Measurements from ENCODE around the gene GABRB3.
"Not testable (repeated sequence)": the region's sequence is repeated elsewhere in the genome, so short reads cannot be mapped to it uniquely, and the experiment has no call there.

Gene GABRB3

GRCh38 chr15:26736502-26737248 is 36.2 kb downstream of the GABRB3 start:
- DNase-seq (ENCODE audit: low read depth, low spot score), result no peak

DNA sequence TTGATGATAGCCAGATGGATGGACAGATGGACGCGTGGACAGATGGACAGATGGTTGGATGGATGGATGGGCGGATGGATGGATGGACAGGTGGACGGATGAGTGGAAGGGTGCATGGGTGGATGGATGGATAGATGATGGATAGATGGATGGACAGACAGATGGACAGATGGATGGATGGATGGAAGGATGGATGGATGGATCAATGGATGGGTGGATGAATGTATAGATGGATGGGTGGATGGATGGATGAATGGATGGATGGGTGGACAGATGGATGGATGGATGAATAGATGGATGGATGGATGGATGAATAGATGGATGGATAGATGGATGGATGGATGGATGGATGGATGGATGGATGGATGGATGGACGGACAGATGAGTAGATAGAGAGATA is 40.9 kb downstream of the GABRB3 start:
- no peak for DNase-seq (ENCODE audit: low read depth, low spot score)

- no peak for DNase-seq (ENCODE audit: low read depth, low spot score)
These were observed 43.3 kb downstream of the GABRB3 start for GRCh38 chr15:26729581-26729980.

DNA sequence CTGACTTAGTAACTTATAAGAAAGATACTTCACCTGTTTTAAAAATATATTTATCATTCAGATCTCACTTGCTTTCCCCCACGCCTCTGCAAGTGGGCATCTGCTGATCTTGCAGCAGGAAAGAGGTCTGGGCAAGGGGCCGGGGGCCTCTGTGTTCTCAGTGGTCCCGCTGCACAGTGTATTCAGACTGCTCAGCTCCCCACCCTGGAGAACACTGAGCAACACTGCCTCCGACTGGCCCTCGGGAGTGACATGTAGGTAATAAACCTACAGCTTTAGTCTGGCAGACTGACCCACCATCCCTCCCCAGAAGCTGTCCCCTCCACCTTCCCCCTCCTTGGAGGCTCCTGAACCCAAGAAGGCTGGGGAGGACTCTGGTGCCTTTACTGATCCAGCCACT is 43.8 kb downstream of the GABRB3 start:
- DNase-seq (ENCODE audit: low read depth, low spot score), result no peak

- no peak for DNase-seq (ENCODE audit: low read depth, low spot score)
These were observed 48.3 kb downstream of the GABRB3 start for GRCh38 chr15:26724381-26725150.

- no peak for DNase-seq (ENCODE audit: low read depth, low spot score)
These were observed 50.2 kb downstream of the GABRB3 start for GRCh38 chr15:26722621-26723160.

- no peak for DNase-seq (ENCODE audit: low read depth, low spot score)
These were observed 51.5 kb downstream of the GABRB3 start for GRCh38 chr15:26721232-26721967.

DNA sequence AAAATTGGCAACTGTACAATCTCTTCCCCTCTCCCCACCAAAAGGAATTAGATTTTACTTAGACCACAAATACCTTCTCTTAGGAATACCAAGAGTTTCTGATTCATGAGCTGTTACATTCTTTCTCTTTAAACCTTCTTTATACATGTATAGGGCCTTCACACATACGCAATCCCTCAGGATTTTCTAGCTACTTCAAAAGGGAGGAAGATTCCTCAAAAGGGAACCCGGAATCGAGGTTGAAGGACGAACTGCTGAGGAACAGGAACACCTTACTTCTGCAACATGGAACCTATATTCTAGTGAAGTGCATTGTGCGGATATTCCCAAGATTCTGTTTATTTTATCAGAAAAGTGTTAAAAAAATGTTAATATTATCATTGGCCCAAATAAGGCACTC is 52.3 kb downstream of the GABRB3 start:
- DNase-seq (ENCODE audit: low read depth, low spot score), result no peak

GRCh38 chr15:26719866-26720265 is 53.0 kb downstream of the GABRB3 start:
- DNase-seq (ENCODE audit: low read depth, low spot score), result not testable (repeated sequence)

DNA sequence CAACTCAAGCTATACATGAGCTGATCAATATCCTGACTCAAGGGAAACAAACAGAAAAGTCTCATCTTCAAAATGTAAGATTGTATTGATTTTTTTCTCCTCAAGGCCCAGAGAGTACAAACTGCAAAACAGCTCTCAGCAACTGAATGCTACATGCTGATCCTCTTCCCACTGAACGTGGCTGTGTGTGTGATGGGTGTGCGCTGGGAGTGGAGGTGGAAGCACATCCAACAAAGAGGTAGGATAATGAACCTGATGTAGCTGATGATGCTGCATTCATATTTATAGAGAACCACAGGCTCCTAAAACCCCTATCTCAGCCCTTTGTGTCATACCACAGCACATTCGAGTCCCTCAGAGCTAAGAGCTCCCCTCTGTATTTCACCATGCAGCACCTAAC is 56.8 kb downstream of the GABRB3 start:
- no peak for DNase-seq (ENCODE audit: low read depth, low spot score)

DNA sequence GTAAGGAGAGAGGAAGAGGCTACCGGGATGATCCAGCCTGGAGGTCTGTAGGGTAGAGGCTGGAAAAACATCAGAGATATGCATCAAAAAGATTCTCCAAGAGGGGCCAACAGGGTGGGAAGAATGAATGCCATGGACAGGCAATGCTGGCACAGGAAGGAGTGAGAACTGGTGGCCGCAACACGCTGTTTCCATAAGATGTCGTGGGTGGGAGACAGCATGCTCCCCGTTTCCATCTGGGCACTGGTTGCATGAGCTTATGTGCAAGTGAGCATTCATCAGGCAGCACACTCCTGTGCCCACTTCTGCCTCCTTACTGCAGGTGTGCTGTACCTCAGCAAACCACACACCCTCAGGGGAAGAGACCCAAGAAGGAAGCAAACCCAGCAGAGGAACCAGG is 59.4 kb downstream of the GABRB3 start:
- DNase-seq (ENCODE audit: low read depth, low spot score), result no peak

GRCh38 chr15:26712335-26712734 is 60.5 kb downstream of the GABRB3 start:
- DNase-seq (ENCODE audit: low read depth, low spot score), result no peak

DNA sequence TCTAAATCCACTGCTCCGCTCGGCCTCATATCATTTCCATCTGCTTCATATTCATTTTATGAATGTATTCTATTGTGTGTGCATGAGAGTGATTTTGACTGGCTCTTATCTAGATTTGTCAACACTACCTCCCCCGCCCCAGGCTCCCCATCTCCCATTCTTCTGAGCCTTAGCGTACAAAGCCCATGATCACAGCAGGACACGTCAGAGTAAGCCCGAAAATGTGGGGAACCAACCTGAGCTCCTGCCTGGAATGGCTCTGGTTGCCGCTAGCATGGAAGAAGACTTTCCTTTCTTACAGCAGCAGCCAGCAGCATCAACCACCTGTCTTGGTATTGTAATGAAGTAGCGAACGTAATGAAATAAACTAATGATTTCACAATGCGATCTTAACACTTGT is 61.4 kb downstream of the GABRB3 start:
- no peak for DNase-seq (ENCODE audit: low read depth, low spot score)

- DNase-seq (ENCODE audit: low read depth, low spot score), result no peak
These were observed 70.5 kb downstream of the GABRB3 start for GRCh38 chr15:26702381-26702780.

GRCh38 chr15:26698555-26698954 is 74.3 kb downstream of the GABRB3 start:
- no peak for DNase-seq (ENCODE audit: low read depth, low spot score)

DNA sequence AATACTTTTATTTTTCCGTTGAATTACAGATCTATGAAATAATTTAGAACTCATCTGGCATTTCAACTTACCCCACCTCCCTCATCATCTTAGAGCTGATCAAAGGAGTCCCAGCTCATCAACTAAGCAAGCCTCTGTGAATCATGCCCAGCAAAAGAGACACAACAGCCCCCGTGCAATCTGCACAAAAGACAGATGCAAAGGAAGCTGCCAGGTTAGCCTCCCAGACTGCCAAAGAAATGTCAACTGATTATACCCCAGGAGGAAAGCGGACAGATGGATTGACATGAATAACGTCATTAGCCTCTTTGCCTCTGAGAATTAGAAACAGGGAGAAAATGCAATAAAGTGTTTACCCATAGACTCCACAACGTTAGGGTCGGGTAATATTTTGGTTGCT is 75.0 kb downstream of the GABRB3 start:
- no peak for DNase-seq (ENCODE audit: low read depth, low spot score)

GRCh38 chr15:26691249-26691648 is 81.6 kb downstream of the GABRB3 start:
- DNase-seq (ENCODE audit: low read depth, low spot score), result no peak

DNA sequence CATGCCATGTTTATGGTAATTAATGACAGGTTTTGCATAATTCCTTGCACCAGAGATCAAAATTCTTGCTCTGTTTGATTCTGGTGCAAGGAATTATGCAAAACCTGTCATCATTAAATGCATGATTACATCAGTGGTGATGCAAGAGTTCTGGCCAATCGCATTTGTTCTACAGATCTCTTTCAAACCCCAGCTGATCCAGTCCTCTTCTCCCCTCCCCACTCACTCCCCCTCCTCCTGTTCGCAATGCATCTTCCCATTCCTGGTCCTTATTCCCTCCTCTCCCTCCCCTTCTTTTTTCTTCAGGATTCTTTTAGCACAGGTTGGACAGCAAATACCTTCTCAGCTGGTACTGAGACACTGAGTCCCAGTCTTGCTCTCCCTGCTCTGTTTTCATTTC is 82.1 kb downstream of the GABRB3 start:
- DNase-seq (ENCODE audit: low read depth, low spot score), result no peak

- no peak for DNase-seq (ENCODE audit: low read depth, low spot score)
These were observed 83.4 kb downstream of the GABRB3 start for GRCh38 chr15:26689462-26689861.

DNA sequence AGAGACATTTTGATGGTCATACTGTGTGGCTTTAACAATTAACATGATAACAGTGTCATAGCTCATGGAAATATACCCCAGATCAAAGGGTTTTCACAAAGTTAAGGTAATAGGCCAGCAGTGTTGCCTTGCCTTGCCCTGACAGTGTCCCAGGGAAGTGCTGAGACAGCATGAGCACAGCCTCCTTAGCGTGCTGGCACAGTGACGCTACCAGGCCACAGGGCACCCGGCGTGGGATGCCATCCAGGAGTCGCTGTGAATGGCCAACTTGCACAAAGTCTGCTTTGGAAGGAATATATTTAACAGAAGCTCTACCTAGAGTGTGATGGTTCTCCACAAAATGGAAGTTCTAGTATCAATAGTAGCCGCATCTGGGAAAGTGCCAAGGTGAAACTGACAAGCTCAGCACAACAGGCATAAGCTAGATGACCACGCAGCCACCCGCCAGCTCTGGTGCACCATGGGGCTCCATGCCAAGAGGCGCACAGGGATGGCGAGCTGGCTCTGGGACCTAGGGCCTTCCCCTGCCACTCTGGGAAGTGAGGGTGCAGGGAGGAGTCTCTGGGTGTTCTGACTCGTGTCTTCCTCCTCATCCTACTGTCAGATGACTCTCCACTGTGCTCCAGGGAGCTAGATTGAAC is 86.2 kb downstream of the GABRB3 start:
- DNase-seq (ENCODE audit: low read depth, low spot score), result no peak

DNA sequence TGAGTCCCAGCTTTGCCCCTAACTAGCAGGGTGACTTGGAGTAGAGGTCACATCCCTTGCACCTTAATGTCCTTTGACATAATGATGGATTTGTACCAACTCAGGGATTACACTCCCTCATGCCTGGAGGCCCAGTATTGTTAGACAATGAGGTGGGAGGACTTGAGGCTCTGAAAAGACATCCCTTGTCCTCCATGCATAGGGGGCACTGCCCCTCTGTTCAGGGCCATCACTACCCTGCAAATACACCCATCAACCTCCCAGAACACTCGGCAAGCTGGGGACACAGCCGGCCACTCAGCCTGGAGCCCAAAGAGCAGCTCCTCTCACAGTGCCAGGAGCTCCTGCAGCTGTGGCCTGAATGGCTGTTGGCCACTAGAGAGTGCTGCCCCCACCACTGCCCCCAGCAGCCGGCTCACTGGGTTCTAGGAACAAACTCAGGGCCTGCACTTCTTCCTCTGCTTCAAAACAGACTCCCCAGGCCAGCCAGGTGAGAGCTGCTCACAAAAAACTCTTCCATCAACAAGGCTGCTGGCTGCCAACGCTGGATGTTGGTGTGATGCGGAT is 90.2 kb downstream of the GABRB3 start:
- DNase-seq (ENCODE audit: low read depth, low spot score), result no peak

Measured in smooth muscle cell of the brain vasculature (primary cell).